ENCODE measurements around the gene PRODH2. TPM values are rescaled to one million over a fixed set of nuclear protein-coding genes. Genes with fewer than 3 reads are reported as not detected.

The PRODH2 gene
- total RNA-seq, 1 donor = not detected

DNA sequence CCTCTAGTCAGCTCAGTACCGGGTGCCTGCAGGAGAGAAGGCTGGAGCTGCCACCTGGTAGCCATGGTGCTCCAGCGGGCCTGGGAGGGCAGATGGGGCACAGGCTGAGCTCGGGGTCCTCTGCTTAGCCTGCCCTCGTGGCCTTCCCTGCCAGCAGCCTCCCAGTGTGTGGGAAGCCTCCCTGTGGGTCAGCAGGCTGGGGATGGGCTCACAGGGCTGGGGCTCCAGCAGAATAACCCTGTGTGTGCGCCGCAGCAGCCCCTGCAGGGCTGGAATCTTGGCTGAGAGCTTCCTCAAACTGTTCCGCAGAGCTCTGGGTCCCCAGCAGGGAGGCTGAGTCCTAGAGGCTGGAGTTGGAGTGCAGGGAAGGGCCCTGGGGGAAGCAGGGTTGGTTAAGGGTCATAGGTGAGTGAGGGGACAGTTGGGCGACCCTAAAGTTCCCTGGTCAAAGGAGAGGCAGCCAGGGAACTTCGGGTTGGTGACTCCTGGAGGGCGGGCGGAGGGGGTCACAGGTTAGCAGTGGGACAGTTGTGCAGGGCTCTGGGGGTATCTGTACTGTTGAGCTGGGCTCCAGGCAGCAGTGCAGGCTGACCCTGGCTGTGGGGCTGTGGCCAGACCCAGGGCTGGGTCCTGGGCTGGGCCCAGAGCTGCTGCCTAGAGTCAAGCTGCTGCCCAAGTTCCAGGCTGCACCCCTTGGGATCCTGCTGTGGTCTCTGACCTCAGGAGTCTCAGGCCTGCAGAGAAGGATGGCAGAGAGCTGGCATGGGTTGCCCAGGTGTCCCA lies 23.3 kb downstream of the PRODH2 start:
- H3K4me3 ChIP-seq (ENCODE audit: low read depth, low read length) = no peak overlapping the region
- DNase-seq (ENCODE audit: low read depth) = no peak
- TF ChIP-seq, protein P1, sequence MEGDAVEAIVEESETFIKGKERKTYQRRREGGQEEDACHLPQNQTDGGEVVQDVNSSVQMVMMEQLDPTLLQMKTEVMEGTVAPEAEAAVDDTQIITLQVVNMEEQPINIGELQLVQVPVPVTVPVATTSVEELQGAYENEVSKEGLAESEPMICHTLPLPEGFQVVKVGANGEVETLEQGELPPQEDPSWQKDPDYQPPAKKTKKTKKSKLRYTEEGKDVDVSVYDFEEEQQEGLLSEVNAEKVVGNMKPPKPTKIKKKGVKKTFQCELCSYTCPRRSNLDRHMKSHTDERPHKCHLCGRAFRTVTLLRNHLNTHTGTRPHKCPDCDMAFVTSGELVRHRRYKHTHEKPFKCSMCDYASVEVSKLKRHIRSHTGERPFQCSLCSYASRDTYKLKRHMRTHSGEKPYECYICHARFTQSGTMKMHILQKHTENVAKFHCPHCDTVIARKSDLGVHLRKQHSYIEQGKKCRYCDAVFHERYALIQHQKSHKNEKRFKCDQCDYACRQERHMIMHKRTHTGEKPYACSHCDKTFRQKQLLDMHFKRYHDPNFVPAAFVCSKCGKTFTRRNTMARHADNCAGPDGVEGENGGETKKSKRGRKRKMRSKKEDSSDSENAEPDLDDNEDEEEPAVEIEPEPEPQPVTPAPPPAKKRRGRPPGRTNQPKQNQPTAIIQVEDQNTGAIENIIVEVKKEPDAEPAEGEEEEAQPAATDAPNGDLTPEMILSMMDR (IDR thresholded peaks at IDR 0.05; ENCODE audit: insufficient read depth, low read depth, low read length) = no peak

DNA sequence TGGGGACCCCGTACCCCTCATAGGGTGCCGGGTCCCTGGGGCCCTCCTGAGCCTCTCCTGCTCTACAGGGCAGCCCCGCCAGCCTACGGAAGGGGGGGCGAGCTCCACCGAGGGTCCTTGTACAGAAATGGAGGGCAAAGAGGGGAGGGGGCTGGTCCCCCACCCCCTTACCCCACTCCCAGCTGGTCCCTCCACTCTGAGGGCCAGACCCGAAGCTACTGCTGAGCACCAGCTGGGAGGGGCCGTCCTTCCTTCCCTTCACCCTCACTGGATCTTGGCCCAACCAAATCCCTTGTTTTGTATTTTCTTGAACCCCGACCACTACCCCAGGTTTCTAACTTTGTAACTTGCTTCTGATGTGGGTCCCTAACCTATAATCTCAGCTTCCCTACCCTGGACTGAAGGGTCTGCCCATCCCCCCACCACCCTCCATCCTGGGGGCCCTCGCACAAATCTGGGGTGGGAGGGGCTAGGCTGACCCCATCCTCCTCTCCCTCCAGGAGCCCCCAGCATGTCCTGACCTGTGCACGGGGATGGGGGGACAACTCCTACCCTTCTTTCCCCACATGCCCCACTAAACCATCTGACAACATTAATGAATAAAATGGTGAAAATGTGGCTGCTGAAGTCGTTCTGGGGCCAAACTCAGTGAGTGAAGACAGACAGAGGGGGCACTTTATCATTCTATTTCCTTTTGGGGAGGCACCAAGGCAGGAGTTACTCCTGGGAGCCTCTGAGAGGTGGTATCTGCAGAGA lies 24.3 kb downstream of the PRODH2 start:
- TF ChIP-seq, protein P1 (IDR thresholded peaks at IDR 0.05; ENCODE audit: insufficient read depth, low read depth, low read length) = no peak
- DNase-seq (ENCODE audit: low read depth) = no peak
- no peak overlapping the region for H3K4me3 ChIP-seq (ENCODE audit: low read depth, low read length)

DNA sequence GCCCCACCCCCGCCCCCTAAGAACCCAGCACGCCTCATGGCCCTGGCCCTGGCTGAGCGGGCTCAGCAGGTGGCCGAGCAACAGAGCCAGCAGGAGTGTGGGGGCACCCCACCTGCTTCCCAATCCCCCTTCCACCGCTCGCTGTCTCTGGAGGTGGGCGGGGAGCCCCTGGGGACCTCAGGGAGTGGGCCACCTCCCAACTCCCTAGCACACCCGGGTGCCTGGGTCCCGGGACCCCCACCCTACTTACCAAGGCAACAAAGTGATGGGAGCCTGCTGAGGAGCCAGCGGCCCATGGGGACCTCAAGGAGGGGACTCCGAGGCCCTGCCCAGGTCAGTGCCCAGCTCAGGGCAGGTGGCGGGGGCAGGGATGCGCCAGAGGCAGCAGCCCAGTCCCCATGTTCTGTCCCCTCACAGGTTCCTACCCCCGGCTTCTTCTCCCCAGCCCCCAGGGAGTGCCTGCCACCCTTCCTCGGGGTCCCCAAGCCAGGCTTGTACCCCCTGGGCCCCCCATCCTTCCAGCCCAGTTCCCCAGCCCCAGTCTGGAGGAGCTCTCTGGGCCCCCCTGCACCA lies 25.3 kb downstream of the PRODH2 start:
- no peak overlapping the region for H3K4me3 ChIP-seq (ENCODE audit: low read depth, low read length)
- TF ChIP-seq, protein P1 (IDR thresholded peaks at IDR 0.05; ENCODE audit: insufficient read depth, low read depth, low read length) = no peak
- no peak for DNase-seq (ENCODE audit: low read depth)

DNA sequence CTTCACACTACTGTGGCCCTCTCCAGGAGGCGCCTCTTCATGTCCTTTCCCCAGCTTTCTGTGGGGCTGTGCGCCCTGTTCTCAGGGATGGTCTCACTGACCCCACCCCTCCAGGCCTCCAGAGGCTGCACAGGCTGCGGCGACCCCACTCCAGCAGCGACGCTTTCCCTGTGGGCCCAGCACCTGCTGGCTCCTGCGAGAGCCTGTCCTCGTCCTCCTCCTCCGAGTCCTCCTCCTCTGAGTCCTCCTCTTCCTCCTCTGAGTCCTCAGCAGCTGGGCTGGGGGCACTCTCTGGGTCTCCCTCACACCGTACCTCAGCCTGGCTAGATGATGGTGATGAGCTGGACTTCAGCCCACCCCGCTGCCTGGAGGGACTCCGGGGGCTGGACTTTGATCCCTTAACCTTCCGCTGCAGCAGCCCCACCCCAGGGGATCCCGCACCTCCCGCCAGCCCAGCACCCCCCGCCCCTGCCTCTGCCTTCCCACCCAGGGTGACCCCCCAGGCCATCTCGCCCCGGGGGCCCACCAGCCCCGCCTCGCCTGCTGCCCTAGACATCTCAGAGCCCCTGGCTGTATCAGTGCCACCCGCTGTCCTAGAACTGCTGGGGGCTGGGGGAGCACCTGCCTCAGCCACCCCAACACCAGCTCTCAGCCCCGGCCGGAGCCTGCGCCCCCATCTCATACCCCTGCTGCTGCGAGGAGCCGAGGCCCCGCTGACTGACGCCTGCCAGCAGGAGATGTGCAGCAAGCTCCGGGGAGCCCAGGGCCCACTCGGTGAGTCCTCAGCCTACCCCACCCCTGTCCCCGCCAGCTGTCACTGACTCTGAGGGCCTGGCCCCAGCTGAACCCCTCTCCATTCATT lies 26.1 kb downstream of the PRODH2 start:
- no peak for DNase-seq (ENCODE audit: low read depth)
- TF ChIP-seq, protein P1 (IDR thresholded peaks at IDR 0.05; ENCODE audit: insufficient read depth, low read depth, low read length) = no peak
- H3K4me3 ChIP-seq (ENCODE audit: low read depth, low read length) = no peak overlapping the region

DNA sequence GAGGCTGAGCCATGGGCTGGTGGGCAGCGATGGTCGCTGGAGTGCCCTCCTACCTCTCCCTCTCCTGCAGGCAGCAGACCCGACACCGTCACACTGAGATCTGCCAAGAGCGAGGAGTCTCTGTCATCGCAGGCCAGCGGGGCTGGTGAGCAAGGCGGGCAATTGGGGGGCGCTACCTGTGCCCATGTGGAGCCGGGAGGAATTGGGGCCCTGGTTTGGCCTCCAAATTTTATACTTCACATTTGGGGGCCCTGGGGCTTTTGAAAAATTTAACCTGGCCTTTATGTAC lies 27.4 kb downstream of the PRODH2 start:
- TF ChIP-seq, protein P1 (IDR thresholded peaks at IDR 0.05; ENCODE audit: insufficient read depth, low read depth, low read length) = no peak
- DNase-seq (ENCODE audit: low read depth) = no peak
- H3K4me3 ChIP-seq (ENCODE audit: low read depth, low read length) = no peak overlapping the region

DNA sequence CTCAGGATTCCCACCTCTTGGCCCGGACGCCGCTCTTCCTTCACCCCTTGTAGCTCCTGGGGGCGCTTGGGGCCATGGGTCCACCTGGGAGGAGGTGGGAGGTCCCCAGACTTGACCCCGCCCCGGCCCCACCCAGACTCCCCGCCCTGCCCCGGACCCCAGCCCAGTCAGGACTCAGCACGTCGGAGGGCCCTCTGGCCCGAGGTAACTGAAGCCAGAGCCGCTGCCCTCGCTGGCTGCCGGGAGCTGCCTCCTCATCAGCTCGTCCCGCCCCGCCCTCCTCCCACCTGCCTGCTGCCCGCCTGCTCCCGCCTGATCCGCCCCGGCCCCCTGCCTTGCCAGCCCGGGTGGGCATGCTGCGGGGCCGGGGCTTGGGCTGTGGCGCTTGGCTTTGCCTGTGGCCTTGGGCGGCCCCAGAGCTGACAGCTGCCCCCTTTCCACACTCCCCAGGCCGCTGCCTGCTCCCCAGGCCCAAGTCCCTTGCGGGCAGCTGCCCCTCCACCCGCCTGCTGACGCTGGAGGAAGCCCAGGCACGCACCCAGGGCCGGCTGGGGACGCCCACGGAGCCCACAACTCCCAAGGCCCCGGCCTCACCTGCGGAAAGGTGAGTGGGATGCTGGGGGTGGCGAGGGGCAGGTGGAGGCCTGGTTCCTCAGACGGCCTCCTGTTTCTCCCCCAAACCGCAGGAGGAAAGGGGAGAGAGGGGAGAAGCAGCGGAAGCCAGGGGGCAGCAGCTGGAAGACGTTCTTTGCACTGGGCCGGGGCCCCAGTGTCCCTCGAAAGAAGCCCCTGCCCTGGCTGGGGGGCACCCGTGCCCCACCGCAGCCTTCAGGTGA lies 27.9 kb downstream of the PRODH2 start:
- no peak overlapping the region for H3K4me3 ChIP-seq (ENCODE audit: low read depth, low read length)
- TF ChIP-seq, protein P1 (IDR thresholded peaks at IDR 0.05; ENCODE audit: insufficient read depth, low read depth, low read length) = no peak
- no peak for DNase-seq (ENCODE audit: low read depth)

Data from fibroblast of villous mesenchyme (primary cell).